IPS DF 19.7 (cell line): ENCODE measurements around the gene CCNF.
"Not testable (repeated sequence)": the region's sequence is repeated elsewhere in the genome, so short reads cannot be mapped to it uniquely, and the experiment has no call there.

Source experiments
- DNase-seq: peaks from one replicate; pipeline ENCODE4 v3.0.0-alpha.2; 2013; ENCODE audit warnings: low read depth, low spot score

Gene CCNF, protein sequence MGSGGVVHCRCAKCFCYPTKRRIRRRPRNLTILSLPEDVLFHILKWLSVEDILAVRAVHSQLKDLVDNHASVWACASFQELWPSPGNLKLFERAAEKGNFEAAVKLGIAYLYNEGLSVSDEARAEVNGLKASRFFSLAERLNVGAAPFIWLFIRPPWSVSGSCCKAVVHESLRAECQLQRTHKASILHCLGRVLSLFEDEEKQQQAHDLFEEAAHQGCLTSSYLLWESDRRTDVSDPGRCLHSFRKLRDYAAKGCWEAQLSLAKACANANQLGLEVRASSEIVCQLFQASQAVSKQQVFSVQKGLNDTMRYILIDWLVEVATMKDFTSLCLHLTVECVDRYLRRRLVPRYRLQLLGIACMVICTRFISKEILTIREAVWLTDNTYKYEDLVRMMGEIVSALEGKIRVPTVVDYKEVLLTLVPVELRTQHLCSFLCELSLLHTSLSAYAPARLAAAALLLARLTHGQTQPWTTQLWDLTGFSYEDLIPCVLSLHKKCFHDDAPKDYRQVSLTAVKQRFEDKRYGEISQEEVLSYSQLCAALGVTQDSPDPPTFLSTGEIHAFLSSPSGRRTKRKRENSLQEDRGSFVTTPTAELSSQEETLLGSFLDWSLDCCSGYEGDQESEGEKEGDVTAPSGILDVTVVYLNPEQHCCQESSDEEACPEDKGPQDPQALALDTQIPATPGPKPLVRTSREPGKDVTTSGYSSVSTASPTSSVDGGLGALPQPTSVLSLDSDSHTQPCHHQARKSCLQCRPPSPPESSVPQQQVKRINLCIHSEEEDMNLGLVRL

DNA sequence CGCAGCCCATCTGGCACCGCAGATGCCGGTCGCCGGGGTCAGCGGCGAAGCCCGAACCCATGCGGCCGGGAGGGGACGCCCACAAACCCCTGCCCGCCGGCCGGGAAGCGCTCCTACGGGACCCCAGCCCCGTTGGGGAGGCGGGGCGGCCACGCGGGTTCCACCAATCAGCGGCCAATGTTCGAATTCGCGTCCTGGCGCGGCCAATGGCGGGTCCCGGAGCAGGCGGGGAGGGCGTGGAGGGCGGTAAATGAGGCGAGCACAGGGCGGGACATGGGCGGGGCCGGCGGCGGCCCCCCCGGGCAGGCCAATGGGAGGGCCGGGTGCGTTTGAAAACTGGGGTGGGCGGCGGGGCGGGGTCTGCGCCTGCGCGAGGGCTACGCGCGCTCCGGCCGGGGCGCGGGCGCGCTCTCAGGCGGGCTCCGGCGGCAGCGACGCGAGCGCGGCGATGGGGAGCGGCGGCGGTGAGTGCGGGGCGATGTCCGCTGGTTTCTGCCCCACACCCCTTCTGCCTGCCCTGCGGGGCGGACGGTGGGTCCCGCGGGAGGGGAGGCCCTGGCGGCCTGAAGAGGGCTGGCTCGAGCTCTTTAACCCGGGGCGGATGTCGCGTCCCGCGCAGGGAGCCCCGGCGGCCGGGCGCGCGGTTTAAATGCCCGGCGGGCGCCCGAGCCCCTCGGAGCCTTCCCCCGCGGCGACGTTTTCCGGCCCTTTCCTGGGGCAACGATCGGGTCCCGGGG is at the start of gene CCNF:
Gene CCNF (plus strand): TSS at position 414 of the 737 bp plus-strand sequence. CDS start 35 bp downstream, at position 449.
- DNase-seq: peak; percentile 70

DNA sequence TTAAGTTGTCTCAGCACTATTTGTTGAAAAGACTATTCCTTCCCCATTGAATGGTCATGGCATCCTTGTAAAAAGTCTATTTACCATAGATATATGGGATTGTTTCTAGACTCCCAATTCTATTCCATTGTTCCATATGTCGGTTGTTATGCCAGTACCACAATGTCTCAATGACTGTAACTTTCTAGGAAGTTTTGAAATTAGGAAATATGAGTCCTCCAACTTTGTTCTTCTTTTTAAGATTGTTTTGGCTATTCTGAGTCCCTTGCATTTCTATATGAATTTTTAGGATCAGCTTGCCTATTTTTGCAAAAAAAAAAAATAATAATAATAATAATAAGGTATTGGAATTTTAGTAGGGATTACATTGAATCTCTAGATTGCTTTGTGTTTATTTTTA is 45.7 kb upstream of the CCNF start:
- no peak for DNase-seq

DNA sequence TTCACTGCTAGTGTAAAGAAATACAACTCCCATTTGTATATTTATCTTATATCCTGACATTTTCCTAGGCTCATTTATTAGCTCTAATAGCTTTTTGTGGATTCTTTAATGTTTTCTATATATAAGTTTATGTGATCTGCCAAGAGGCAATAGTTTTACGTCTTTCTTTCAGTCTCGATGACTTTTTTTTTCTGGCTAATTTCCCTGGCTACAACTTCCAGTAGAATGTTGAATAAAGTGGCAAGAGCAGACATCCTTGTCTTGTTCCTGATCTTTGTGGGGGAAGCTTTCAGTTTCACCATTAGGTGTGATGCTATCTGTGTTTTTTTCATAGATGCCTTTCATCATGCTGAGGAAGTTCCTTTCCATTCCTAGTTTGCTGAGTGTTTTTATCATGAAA is 44.8 kb upstream of the CCNF start:
- no peak for DNase-seq

DNA sequence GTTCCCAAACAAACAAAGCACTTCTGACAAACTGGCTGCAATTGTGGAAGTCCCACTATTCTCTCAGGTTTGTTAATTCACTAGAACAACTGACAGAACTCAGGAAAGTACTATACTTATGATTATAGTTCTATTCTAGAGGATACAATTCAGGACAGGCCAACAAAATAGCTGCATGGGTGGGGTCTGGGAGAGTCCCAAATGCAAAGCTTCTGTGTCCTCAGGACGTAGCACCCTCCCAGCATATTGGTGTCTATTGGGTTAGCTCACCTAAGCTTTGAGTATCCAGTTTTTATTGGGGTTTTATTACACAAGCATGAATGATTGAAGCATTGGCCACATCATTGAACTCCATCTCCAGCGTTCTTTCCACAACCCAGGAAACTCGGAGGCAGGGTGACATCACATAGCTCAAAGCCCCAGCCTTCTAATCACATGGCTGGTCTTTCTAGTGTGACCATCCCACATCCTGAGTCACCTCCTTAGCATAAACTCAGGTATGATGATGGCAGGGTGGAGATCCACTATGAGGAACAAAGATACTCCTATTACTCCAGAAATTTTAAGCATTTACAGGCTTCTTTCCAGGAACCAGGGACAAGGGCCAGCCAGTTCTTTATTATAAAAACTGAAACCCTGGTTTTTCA is 43.9 kb upstream of the CCNF start:
- no peak for DNase-seq

DNA sequence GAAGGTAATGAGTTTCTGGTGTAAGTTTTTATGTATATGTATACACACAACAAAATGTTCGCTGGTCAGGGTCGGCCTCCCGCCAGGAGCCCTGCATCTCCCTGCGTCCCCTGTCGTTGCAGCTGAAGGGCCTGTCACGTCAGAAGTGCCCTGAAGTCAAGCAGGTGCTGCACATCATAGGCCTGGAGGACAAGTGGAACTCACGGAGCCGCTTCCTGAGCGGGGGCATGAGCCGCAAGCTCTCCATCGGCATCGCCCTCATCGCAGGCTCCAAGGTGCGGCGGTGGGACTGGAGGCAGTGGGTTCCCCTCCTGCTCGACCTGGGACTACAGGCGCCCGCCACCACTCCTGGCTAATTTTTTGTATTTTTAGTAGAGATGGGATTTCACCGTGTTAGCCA is 43.3 kb upstream of the CCNF start:
- DNase-seq: not testable (repeated sequence)

DNA sequence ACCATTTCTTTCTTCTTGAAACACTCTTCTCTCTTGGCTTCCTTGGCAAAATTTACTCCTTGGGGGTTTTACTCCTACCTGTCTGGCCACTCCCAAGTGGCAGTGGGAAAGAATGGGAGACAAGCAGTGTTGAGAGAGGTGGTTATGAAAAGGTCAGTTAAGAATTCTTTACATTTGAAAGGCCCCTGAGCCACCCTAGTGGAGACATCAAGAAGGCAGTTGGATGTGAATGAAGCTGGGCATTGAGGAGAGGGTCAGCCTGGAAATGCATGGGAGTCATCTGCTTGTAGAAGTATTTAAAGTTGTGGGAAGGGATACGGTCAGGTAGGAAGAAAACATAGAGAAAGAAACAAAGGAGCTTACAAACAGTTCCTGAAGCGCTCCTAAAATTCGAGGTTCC is 42.3 kb upstream of the CCNF start:
- peak; percentile 93 for DNase-seq

DNA sequence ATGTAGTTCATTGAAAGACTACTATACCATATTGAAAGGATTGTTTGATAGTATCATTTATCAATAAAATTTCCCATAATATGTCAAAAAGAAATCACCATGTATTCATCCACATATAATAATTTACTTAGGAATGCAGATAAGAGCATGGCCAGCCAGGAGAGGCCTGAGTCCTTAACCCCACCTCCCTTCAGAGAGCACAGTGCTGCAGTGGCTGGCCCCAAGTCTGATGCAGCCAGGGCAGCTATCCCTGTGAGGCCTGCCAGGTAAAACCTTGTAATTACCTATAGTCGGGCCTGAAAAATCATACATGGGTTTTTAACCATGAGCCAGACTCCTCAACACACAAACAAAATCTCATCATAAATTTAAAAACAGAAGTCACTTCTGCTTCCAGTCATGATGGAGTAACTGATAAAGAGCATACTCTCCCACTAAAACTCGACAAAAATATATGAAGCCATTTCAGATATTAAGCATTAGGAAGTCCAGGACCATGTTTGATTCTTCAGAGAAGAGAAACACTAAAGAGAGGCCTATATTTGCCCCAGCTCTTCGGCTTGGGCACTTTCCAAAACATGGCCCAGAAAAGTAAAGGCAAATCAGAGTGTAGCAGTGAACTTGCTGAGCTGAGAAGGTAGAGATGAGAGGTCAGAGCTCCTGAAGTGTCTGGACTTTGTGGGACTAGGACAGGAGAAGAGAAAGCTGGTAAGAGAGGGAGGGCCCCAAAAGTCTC is 40.9 kb upstream of the CCNF start:
- no peak for DNase-seq

DNA sequence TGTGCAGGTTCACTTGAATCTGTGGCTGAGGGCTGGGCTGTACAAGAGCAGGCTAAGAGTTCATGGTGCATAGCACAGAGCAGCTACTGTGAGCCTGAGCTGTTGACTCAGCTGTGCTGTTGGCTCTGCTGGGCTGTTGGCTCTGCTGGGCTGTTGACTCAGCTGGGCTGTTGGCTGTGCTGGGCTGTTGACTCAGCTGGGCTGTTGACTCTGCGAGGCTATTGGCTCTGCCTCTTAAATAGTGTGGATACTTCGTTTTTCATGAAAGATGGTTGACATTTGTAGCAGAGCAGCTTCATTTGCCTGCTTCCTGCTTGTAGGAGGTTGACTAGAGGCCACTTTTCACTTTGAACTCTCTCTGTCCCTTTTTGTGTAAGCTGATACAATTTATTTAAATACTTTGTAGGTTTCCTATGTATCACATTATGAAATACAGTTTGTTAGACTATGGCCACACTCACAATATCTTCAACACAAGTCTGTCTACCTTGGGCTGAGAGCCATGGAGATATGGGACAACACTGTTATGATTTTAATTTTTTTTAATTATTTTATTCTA is 40.3 kb upstream of the CCNF start:
- no peak for DNase-seq

DNA sequence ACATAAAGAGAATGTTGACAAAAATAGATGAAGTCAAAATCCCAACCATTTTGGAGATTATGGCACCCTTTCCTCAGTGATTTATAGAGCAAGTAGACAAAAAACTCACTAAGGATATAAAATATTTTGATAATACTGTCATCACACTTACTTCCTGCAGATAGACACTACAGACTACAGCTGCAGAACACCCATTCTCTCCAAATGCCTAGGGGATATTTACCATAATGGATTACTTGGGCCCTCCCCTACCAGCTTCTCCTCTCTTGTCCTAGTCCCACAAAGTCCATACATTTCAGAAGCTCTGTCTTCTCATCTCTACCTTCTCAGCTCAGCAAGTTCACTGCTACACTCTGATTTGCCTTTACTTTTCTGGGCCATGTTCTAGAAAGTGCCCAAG is 37.2 kb upstream of the CCNF start:
- DNase-seq: no peak

DNA sequence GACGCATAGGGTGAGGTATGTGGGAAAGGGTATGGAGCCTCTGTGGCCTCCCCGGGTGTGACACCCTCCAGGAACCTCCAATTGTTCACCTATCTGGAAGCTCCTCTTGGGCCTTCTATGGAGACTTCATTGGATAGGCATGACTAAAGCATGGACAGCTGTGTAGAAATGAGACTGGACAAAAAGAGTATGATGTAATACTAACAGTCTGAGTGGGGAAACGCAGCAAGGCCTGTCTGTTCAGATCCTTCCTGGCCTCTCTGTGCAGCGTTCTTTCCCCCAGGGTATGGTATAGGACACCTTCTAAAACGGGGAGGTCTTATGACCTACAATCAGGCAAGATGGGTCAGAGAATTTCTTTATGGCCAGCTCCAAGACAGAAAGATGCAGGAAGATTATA is 30.7 kb upstream of the CCNF start:
- DNase-seq: no peak

DNA sequence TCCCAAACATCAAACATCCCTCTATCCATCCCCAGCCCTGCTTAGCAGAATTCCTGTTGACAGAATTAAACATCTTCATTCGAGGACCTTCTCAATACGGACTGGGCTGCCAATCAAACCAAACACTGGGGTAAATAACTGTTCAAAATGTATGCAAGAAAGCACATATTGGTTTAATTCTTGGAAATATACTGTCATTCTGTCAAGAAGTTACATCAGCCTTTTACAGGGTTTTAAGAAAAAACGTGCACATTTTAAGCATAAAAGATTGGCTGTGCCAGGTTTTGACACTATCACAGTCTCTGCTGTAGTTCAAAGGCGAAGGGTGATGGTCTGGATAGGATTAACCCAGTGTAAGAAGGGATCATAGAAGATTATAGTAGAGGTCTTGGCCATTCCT is 25.1 kb upstream of the CCNF start:
- DNase-seq: no peak

DNA sequence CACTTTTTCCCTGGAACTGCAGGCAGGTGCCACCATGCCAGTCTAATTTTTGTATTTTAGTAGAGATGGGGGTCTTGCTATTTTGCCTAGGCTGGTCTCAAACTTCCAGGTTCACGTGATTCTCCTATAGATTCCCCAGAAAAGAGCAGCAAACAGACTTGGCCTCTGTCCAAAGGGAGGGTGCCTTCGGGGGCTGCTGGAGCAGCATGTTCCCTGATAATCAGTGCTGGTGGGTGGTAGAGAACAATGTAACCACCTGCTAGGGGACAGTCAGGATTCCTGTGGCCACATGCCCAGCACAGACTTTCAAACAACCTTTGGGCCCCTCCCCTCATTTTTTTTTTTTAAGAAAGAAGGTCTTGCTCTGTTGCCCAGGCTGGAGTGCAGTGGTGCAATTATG is 14.2 kb upstream of the CCNF start:
- DNase-seq: no peak

DNA sequence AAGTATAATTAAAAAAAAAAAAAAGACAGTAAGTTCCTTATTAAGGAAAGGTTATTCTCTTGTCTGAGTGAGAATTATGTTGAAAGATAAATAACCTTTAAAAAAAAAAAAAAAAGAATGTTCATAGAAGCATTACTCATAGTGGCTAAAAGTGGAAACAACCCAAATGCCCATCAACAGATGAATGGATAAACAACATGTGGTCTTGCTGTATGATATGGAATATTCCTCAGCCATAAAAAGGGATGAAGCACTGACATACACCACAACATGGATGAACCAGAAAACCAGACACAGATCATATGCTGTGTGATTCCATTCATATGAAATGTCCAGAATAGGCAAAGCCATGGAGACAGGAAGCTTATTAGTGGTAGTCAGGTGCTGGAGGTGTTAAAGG is 9.2 kb upstream of the CCNF start:
- DNase-seq: no peak

DNA sequence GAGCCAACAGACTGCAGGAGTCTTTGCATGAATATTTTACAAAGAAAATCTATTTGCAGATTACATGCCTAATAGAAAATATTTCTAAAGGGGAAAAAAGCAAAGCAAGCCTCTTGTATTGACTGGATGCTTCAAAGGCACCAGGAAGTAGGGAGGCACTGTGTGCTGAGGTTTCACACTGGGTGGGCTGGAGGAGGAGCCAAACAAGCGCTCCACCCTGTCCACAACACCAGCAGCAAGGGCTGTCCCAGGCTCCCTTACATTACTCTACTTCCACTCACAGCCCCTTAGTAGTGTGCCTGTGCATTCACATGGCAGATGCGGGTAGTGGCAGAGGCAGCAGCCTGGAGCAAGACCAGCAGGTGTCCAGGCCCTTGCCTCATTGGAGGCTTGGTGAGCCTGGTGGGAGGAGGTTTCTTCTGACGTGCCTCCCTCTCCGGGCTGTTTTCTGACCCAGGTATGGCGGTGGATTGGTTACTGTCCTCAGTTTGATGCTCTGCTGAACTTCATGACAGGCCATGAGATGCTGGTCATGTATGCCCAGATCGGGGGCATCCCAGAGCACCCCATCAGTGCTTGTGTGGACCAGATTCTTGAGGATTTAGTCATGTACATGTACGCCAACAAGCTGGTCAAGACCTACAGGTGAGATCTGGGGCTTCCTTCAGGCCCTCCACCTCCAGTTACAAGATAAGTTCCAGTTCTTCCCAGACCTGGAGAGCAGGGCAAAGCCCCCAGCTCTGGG is 7.0 kb upstream of the CCNF start:
- DNase-seq: no peak

DNA sequence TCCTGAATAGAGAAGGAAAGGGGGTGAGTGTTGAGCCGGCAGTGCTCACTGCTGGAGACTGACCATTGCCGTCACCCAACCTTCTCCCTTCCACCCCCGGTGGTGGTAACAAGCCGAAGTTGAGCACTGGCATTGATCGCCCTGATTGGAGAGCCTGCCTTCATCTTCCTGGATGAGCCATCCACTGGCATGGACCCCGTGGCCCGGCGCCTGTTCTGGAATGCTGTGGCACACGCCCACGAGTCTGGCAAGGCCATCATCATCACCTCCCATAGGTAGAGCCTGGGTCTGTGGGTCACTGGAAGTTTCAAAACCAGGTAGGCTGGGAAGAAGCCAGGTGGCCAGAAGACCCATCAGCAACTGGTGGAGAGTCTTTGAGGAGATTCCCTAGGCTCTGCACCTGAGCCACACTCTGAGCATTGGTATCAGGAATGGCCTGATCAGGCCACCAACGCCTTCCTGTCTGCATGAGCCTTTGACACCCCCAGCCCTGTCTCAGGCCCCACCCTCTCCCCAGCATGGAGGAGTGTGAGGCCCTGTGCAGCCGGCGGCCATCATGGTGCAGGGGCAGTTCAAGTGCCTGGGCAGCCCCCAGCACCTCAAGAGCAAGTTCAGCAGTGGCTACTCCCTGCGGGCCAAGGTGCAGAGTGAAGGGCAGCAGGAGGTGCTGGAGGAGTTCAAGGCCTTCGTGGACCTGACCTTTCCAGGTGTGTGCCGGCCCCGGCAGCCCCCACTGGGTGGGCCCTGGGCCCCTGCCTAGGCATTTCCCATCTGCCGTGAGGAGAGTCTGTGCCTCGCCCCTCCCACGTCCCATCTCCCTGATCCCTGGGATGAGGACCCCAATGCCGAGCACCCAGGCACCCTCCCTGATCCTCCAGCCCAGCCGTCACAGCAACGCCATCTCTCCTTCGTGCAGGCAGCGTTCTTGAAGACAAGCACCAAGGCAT is 4.9 kb upstream of the CCNF start:
- no peak for DNase-seq

DNA sequence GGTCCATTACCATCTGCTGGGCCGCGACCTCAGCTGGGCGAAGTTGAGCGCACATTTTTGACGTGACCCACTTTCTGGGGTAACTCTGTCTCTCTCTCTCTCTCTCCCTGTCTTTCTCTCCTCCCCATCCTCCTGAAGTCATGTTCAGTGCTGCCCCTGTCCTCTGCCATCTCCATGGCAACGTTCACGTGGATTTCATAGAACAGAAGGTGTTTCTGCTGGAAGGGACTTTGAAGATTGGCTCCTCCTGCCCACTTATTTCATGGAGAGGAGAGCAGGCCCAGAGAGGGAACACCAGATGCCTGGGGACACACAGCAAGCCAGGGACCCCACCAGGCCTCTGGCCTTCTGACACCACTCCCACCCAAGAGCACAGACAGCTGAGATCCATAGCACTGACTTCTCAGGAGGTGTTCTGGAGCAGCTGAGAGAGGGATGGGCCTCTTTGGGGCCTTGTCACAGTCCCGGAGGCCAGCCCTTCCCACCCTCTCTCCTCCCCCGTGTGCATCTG is 4.2 kb upstream of the CCNF start:
- DNase-seq: no peak

DNA sequence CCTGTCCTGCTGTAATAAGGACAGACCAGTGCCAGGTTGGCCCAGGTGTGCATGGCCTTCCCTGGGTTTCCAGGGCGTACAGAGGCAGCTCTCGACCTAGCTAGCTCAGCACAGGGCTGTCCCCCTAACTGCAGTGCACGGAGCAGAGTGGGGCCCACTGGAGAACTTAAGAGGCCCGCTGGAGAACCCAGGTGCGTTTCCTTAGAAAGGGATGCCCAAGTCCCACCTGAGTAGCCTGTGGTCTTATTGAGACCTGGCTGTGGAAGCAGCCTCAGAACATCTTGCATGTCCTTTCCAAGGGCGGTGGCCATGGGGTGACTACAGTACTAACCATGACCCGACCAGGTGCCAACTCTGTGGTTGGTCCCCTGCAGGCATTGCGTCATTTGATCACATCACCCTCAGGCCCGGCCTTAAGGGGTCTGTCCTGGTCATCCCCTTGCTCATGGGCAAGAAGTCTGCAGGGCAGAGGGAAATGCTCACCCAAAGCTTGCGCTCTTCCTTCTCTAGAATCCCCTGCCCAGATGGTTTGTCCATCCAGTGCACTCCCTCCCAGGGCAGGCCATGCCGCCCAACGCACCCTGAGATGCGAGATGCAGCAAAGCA is 3.3 kb upstream of the CCNF start:
- no peak for DNase-seq

DNA sequence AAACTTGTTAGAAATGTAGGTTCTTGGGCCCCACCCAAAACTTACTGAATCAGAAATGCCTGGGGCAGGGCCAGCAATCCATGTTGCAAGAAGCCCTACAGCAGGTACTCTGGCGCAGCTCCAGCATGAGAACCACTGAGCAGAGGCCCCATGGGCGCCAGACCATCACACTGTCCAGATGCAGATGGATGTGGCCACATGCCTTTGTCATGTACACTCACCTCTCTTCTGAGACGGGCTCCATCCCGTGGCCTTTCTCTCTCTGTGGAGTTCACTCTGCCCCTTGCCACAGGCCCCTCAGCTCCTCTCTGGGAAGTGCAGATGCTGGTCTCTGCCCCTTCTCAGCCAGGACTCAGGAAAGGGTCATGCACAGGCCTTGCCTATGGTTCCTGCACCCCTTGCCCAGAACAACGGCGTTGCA is 2.3 kb upstream of the CCNF start:
- DNase-seq: no peak
